GM15510 (cell line): ENCODE measurements around the gene GALNS.

Experiments
- POLR2A ChIP-seq: IDR thresholded peaks from 3 replicates; pipeline ENCODE4 v1.6.1; 2011; ENCODE audit warnings: borderline replicate concordance; ENCODE audit not compliant: insufficient read length; ENCODE audit errors: extremely low read depth

Gene GALNS

GRCh38 chr16:88785106-88785924 is 71.4 kb downstream of the GALNS start, which contains the start of gene PIEZO1:
Gene PIEZO1, minus strand, starts transcription at chr16:88785220. Its CDS starts 256 bp downstream, at chr16:88784964.
- peak; percentile 96 for TF ChIP-seq POLR2A

- no peak for TF ChIP-seq POLR2A
Measured at GRCh38 chr16:88784856-88785105, 72.0 kb downstream of the GALNS start.

- no peak for TF ChIP-seq POLR2A
Measured at GRCh38 chr16:88784074-88784855, 72.5 kb downstream of the GALNS start.

GRCh38 chr16:88783391-88784073 is 73.2 kb downstream of the GALNS start:
- no peak for TF ChIP-seq POLR2A

- TF ChIP-seq POLR2A: no peak
Measured at GRCh38 chr16:88782454-88783390, 74.0 kb downstream of the GALNS start.

- peak; percentile 41 for TF ChIP-seq POLR2A
Measured at GRCh38 chr16:88781140-88782077, 75.3 kb downstream of the GALNS start.

- no peak for TF ChIP-seq POLR2A
Measured at GRCh38 chr16:88780142-88781062, 76.3 kb downstream of the GALNS start.

- TF ChIP-seq POLR2A: no peak
Measured at GRCh38 chr16:88779406-88780141, 77.2 kb downstream of the GALNS start.

GRCh38 chr16:88778541-88779065 is 78.1 kb downstream of the GALNS start:
- TF ChIP-seq POLR2A: no peak

- no peak for TF ChIP-seq POLR2A
Measured at GRCh38 chr16:88778271-88778525, 78.5 kb downstream of the GALNS start.

- TF ChIP-seq POLR2A: no peak
Measured at GRCh38 chr16:88777471-88778270, 79.1 kb downstream of the GALNS start.
